Upper lobe of left lung (tissue), 4 donors: ENCODE measurements around the gene SUDS3.

Experiments
- POLR2AphosphoS5 ChIP-seq, 2 donors: sonication (generic); formaldehyde crosslinking; IDR thresholded peaks; one replicate each; pipeline ENCODE4 v1.5.1; 2017; ENCODE audit warnings: antibody characterized with exemption in 2 of 2
- TF ChIP-seq, protein P1 (sequence below), 6 experiments: fragments of 450-650 bp in 4 of 6; fragments of 200-600 bp in 2 of 6; sonication (generic) in 2 of 6; IDR thresholded peaks; one replicate each; pipeline ENCODE4 v1.5.1; 2016 to 2019; ENCODE audit warnings: antibody characterized with exemption in 6 of 6

DNA sequence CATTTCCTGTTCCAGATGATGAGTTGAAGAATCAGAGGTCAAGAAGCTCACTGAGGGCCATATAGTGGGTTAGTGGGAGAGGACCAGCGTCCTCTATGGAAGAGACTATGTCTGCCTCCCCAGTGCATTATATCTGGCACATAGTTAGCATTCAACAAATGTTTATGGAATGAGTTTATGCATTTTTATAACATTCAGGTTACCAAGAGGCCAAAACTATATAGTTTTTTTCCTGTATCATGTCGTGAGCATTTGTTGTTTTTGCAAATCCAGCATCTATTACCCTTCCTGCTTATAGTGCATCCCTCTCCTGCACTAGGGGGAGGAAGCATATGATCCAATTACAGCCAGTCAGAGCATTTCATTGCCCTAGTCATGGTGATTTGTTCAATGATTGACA lies 60.6 kb downstream of the SUDS3 start:
- TF ChIP-seq, protein P1, sequence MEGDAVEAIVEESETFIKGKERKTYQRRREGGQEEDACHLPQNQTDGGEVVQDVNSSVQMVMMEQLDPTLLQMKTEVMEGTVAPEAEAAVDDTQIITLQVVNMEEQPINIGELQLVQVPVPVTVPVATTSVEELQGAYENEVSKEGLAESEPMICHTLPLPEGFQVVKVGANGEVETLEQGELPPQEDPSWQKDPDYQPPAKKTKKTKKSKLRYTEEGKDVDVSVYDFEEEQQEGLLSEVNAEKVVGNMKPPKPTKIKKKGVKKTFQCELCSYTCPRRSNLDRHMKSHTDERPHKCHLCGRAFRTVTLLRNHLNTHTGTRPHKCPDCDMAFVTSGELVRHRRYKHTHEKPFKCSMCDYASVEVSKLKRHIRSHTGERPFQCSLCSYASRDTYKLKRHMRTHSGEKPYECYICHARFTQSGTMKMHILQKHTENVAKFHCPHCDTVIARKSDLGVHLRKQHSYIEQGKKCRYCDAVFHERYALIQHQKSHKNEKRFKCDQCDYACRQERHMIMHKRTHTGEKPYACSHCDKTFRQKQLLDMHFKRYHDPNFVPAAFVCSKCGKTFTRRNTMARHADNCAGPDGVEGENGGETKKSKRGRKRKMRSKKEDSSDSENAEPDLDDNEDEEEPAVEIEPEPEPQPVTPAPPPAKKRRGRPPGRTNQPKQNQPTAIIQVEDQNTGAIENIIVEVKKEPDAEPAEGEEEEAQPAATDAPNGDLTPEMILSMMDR (IDR thresholded peaks at IDR 0.05) = no peak
- TF ChIP-seq POLR2AphosphoS5 (IDR thresholded peaks at IDR 0.05) = no peak
